ENCODE measurements around the gene TTLL9.

Gene TTLL9

GRCh38 chr20:31839782-31840487 is 30.5 kb upstream of the TTLL9 start:
- Histone ChIP-seq H3K9ac (no peak overlapping the region), H3K4me1 (ENCODE audit: low read depth, poor library complexity, severe bottlenecking) (peaks cover 33% of the 10 kb centered on the region), H3K79me2 (ENCODE audit: insufficient read depth, low read depth) (no peaks in the 10 kb centered on the region), H3K27me3 (ENCODE audit: insufficient read depth, low read depth) (peaks cover 26% of the 10 kb centered on the region; the same call in 1 of the 2 replicates), H3K4me2 (no peak overlapping the region), H3K36me3 (ENCODE audit: insufficient read depth) (no peaks in the 10 kb centered on the region), H3K27ac (no peak overlapping the region), H3K4me3 (IDR thresholded peaks at IDR 0.05; ENCODE audit: insufficient read depth, low read depth, low read length) (no peak overlapping the region), H2AFZ (ENCODE audit: low read depth) (no peak overlapping the region), H4K20me1 (ENCODE audit: insufficient read depth) (no peaks in the 10 kb centered on the region)
- TF ChIP-seq CTCF (conservative IDR thresholded peaks at IDR 0.05; ENCODE audit: low read depth, low read length) = no peak

GRCh38 chr20:31840906-31841816 is 29.3 kb upstream of the TTLL9 start:
- H3K79me2 ChIP-seq (ENCODE audit: insufficient read depth, low read depth) = no peaks in the 10 kb centered on the region
- no peak overlapping the region for H3K9ac ChIP-seq
- no peak overlapping the region for H3K4me2 ChIP-seq
- H3K27ac ChIP-seq = no peak overlapping the region
- H4K20me1 ChIP-seq (ENCODE audit: insufficient read depth) = no peaks in the 10 kb centered on the region
- no peak overlapping the region for H2AFZ ChIP-seq (ENCODE audit: low read depth)
- H3K4me3 ChIP-seq (IDR thresholded peaks at IDR 0.05; ENCODE audit: insufficient read depth, low read depth, low read length) = no peak overlapping the region
- no peaks in the 10 kb centered on the region for H3K36me3 ChIP-seq (ENCODE audit: insufficient read depth)
- peaks cover 26% of the 10 kb centered on the region; the same call in 1 of the 2 replicates for H3K27me3 ChIP-seq (ENCODE audit: insufficient read depth, low read depth)
- no peak for TF ChIP-seq CTCF (conservative IDR thresholded peaks at IDR 0.05; ENCODE audit: low read depth, low read length)
- H3K4me1 ChIP-seq (ENCODE audit: low read depth, poor library complexity, severe bottlenecking) = peaks cover 30% of the 10 kb centered on the region

GRCh38 chr20:31841928-31842327 is 28.5 kb upstream of the TTLL9 start:
- no peaks in the 10 kb centered on the region for H4K20me1 ChIP-seq (ENCODE audit: insufficient read depth)

More at GRCh38 chr20:31841928-31842327, 28.5 kb upstream of the TTLL9 start:
- H3K9ac ChIP-seq = no peak overlapping the region
- H3K27ac ChIP-seq = no peak overlapping the region
- H3K4me3 ChIP-seq (IDR thresholded peaks at IDR 0.05; ENCODE audit: insufficient read depth, low read depth, low read length) = no peak overlapping the region
- H3K36me3 ChIP-seq (ENCODE audit: insufficient read depth) = no peaks in the 10 kb centered on the region
- H2AFZ ChIP-seq (ENCODE audit: low read depth) = no peak overlapping the region
- TF ChIP-seq CTCF (conservative IDR thresholded peaks at IDR 0.05; ENCODE audit: low read depth, low read length) = no peak
- peaks cover 26% of the 10 kb centered on the region; the same call in 1 of the 2 replicates for H3K27me3 ChIP-seq (ENCODE audit: insufficient read depth, low read depth)
- no peaks in the 10 kb centered on the region for H3K79me2 ChIP-seq (ENCODE audit: insufficient read depth, low read depth)
- peaks cover 30% of the 10 kb centered on the region for H3K4me1 ChIP-seq (ENCODE audit: low read depth, poor library complexity, severe bottlenecking)
- H3K4me2 ChIP-seq = no peak overlapping the region

Measured in KMS-11 (cell line).